ENCODE results near the gene F11.

The F11 gene

DNA sequence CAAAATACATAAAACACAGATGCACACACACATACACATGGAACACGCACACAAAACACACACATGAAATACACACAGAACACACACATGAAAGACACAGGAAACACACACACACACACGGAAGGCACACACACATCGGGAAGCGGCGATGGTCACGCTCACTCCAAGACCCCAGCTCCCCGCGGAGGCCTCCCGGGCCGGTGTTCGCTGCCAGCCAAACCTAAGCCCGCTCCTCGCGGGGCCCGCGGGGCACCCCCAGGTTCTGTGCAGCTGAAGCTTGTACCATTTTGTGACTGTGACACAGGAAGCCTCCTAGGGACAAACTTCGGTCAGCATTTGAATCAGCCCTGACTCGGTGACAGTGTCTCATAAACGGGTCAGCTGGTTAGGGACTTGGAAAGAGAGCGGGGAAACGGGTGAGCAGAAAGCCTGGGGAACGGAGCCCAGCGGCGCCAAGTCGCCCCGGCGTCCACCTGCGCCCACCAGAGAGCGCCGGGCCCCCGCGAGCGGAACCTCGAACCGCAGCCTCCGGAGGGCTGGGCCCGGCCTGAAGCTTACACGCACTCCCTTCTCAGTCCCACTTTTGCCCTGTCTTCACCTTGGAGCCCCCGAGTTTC lies 32.1 kb downstream of the F11 start:
- TF ChIP-seq ISL1 (CRISPR knock-in tag; IDR thresholded peaks at IDR 0.05) (no peak), TOX (CRISPR knock-in tag; IDR thresholded peaks at IDR 0.05; ENCODE audit: borderline replicate concordance) (no peak), ARNTL (CRISPR knock-in tag; IDR thresholded peaks at IDR 0.05; ENCODE audit: borderline replicate concordance, low read depth) (no peak), GLIS3 (CRISPR knock-in tag; IDR thresholded peaks at IDR 0.05) (no peak), ZC3H10 (CRISPR knock-in tag; IDR thresholded peaks at IDR 0.05) (no peak), ESRRG (CRISPR knock-in tag; IDR thresholded peaks at IDR 0.05) (no peak), CSDC2 (CRISPR knock-in tag; IDR thresholded peaks at IDR 0.05) (no peak), TCF4 (CRISPR knock-in tag; IDR thresholded peaks at IDR 0.05; ENCODE audit: borderline replicate concordance) (no peak), ZFP30 (CRISPR knock-in tag; IDR thresholded peaks at IDR 0.05) (no peak), OSR1 (CRISPR knock-in tag; IDR thresholded peaks at IDR 0.05) (no peak), BACH2 (CRISPR knock-in tag; IDR thresholded peaks at IDR 0.05; ENCODE audit: borderline replicate concordance) (no peak)
- TF ChIP-seq, protein P1, sequence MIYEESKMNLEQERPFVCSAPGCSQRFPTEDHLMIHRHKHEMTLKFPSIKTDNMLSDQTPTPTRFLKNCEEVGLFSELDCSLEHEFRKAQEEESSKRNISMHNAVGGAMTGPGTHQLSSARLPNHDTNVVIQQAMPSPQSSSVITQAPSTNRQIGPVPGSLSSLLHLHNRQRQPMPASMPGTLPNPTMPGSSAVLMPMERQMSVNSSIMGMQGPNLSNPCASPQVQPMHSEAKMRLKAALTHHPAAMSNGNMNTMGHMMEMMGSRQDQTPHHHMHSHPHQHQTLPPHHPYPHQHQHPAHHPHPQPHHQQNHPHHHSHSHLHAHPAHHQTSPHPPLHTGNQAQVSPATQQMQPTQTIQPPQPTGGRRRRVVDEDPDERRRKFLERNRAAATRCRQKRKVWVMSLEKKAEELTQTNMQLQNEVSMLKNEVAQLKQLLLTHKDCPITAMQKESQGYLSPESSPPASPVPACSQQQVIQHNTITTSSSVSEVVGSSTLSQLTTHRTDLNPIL (CRISPR knock-in tag; IDR thresholded peaks at IDR 0.05; ENCODE audit: low read depth) = no peak
- TF ChIP-seq, protein P2, sequence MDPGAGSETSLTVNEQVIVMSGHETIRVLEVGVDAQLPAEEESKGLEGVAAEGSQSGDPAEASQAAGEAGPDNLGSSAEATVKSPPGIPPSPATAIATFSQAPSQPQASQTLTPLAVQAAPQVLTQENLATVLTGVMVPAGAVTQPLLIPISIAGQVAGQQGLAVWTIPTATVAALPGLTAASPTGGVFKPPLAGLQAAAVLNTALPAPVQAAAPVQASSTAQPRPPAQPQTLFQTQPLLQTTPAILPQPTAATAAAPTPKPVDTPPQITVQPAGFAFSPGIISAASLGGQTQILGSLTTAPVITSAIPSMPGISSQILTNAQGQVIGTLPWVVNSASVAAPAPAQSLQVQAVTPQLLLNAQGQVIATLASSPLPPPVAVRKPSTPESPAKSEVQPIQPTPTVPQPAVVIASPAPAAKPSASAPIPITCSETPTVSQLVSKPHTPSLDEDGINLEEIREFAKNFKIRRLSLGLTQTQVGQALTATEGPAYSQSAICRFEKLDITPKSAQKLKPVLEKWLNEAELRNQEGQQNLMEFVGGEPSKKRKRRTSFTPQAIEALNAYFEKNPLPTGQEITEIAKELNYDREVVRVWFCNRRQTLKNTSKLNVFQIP (CRISPR knock-in tag; IDR thresholded peaks at IDR 0.05; ENCODE audit: borderline replicate concordance, low read depth) = no peak
- TF ChIP-seq, protein P3, sequence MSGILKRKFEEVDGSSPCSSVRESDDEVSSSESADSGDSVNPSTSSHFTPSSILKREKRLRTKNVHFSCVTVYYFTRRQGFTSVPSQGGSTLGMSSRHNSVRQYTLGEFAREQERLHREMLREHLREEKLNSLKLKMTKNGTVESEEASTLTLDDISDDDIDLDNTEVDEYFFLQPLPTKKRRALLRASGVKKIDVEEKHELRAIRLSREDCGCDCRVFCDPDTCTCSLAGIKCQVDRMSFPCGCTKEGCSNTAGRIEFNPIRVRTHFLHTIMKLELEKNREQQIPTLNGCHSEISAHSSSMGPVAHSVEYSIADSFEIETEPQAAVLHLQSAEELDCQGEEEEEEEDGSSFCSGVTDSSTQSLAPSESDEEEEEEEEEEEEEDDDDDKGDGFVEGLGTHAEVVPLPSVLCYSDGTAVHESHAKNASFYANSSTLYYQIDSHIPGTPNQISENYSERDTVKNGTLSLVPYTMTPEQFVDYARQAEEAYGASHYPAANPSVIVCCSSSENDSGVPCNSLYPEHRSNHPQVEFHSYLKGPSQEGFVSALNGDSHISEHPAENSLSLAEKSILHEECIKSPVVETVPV (CRISPR knock-in tag; IDR thresholded peaks at IDR 0.05) = no peak
- ATAC-seq = no peak

DNA sequence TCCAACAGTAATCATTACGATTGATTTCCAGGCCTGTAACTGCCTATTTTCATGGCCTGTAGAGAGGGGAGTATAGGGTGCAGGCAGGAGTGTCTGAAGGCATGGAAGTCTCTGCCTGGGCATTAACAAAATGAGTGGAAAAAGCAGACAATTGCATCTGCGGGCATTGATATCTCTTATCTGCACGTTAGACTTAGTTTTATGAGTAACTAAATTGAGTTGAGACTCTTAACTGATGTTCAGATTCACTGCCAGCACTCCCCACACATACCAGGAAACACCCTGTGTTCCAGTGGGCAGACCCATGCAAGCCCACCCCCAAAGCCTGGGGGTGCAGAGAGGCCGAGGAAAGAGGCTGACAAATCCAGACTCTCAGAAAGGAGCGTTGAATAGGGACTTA lies 33.3 kb downstream of the F11 start:
- TF ChIP-seq TCF4 (CRISPR knock-in tag; IDR thresholded peaks at IDR 0.05; ENCODE audit: borderline replicate concordance) (no peak), ZFP30 (CRISPR knock-in tag; IDR thresholded peaks at IDR 0.05) (no peak), ZNF70 (CRISPR knock-in tag; IDR thresholded peaks at IDR 0.05) (no peak), ZC3H10 (CRISPR knock-in tag; IDR thresholded peaks at IDR 0.05) (no peak), CSDC2 (CRISPR knock-in tag; IDR thresholded peaks at IDR 0.05) (no peak), ZNF8 (CRISPR knock-in tag; IDR thresholded peaks at IDR 0.05) (no peak), SNAI2 (CRISPR knock-in tag; IDR thresholded peaks at IDR 0.05) (no peak)
- TF ChIP-seq, protein P3 (CRISPR knock-in tag; IDR thresholded peaks at IDR 0.05) = no peak
- ATAC-seq = no peak

DNA sequence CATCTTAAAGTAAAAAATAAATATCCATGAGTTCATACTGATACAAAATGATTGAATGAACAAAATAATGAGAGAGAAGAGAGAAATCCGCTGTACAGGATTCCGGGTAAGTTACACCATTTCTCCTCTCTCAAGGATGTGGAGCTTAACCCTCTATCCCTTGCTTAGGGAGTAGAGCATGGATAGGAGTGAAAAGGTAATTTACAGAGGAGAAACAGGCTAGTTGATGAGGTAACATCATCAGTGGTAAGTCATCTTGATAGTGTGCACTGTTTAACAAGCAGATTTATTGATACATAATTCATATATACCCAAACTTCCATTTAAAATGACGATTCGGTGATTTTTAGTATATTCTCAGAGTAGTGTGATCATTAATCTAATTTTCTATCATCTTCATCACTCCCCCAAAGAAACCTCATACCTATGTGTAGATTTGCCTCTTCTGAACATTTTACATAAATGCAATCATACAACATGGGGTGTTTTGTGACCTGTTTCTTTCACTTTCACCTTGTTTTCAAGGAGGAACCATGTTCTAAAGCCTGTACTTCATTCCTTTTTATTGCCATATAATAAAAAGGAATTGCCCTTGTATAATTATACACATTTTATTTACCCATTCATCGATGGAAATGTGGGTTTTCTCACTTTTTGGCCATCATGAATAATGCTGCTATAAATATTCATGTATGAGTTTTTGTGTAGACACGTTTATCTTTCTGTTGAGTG lies 34.8 kb downstream of the F11 start:
- TF ChIP-seq TOX (CRISPR knock-in tag; IDR thresholded peaks at IDR 0.05; ENCODE audit: borderline replicate concordance) = no peak
- no peak for TF ChIP-seq ZNF565 (CRISPR knock-in tag; conservative IDR thresholded peaks at IDR 0.05; ENCODE audit: low read depth)
- TF ChIP-seq, protein P3 (CRISPR knock-in tag; IDR thresholded peaks at IDR 0.05) = no peak
- no peak for TF ChIP-seq ZC3H10 (CRISPR knock-in tag; IDR thresholded peaks at IDR 0.05)
- TF ChIP-seq, protein P4, sequence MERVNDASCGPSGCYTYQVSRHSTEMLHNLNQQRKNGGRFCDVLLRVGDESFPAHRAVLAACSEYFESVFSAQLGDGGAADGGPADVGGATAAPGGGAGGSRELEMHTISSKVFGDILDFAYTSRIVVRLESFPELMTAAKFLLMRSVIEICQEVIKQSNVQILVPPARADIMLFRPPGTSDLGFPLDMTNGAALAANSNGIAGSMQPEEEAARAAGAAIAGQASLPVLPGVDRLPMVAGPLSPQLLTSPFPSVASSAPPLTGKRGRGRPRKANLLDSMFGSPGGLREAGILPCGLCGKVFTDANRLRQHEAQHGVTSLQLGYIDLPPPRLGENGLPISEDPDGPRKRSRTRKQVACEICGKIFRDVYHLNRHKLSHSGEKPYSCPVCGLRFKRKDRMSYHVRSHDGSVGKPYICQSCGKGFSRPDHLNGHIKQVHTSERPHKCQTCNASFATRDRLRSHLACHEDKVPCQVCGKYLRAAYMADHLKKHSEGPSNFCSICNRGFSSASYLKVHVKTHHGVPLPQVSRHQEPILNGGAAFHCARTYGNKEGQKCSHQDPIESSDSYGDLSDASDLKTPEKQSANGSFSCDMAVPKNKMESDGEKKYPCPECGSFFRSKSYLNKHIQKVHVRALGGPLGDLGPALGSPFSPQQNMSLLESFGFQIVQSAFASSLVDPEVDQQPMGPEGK (CRISPR knock-in tag; IDR thresholded peaks at IDR 0.05; ENCODE audit: borderline replicate concordance) = no peak
- TF ChIP-seq, protein P2 (CRISPR knock-in tag; IDR thresholded peaks at IDR 0.05; ENCODE audit: borderline replicate concordance, low read depth) = no peak
- no peak for TF ChIP-seq CSDC2 (CRISPR knock-in tag; IDR thresholded peaks at IDR 0.05)
- TF ChIP-seq ZNF70 (CRISPR knock-in tag; IDR thresholded peaks at IDR 0.05) = no peak
- TF ChIP-seq ESRRG (CRISPR knock-in tag; IDR thresholded peaks at IDR 0.05) = no peak
- no peak for TF ChIP-seq RARB (CRISPR knock-in tag; IDR thresholded peaks at IDR 0.05)
- no peak for TF ChIP-seq PPARA (CRISPR knock-in tag; IDR thresholded peaks at IDR 0.05; ENCODE audit: borderline replicate concordance)
- TF ChIP-seq ZFP3 (CRISPR knock-in tag; IDR thresholded peaks at IDR 0.05) = no peak
- TF ChIP-seq SNAI2 (CRISPR knock-in tag; IDR thresholded peaks at IDR 0.05) = no peak
- TF ChIP-seq BACH2 (CRISPR knock-in tag; IDR thresholded peaks at IDR 0.05; ENCODE audit: borderline replicate concordance) = no peak
- no peak for TF ChIP-seq ISL1 (CRISPR knock-in tag; IDR thresholded peaks at IDR 0.05)
- no peak for TF ChIP-seq ZFP30 (CRISPR knock-in tag; IDR thresholded peaks at IDR 0.05)
- TF ChIP-seq GLIS3 (CRISPR knock-in tag; IDR thresholded peaks at IDR 0.05) = no peak
- TF ChIP-seq ARNTL (CRISPR knock-in tag; IDR thresholded peaks at IDR 0.05; ENCODE audit: borderline replicate concordance, low read depth) = no peak
- ATAC-seq = no peak
